Measurements from ENCODE around the gene BCKDHA.

GRCh38 chr19:41421314-41421713 is 23.7 kb downstream of the BCKDHA start:
- TF ChIP-seq CTCF (IDR thresholded peaks at IDR 0.05) (no peak), EZH2 (IDR thresholded peaks at IDR 0.05) (no peak), EZH2phosphoT487 (IDR thresholded peaks at IDR 0.05) (no peak)

Data from neural progenitor cell (in vitro differentiated cells).